Transverse colon (tissue), 3 donors: ENCODE results near the gene PIGS.

Experiments used
- CTCF ChIP-seq, 5 experiments: fragments of 200-600 bp in 3 of 5; fragments of 450-650 bp in 2 of 5; sonication (generic) in 3 of 5; IDR thresholded peaks; 1 replicate in 2 of 5; 2 replicates in 3 of 5; pipeline ENCODE4 v1.5.1; 2016 to 2017; ENCODE audit warnings: antibody characterized with exemption in 5 of 5, inconsistent platforms in 3 of 5, mild to moderate bottlenecking in 2 of 5, moderate library complexity in 1 of 5
- EP300 ChIP-seq: sonication (generic); formaldehyde crosslinking; IDR thresholded peaks from one replicate; pipeline ENCODE4 v1.6.1; 2017; ENCODE audit warnings: antibody characterized with exemption, low read depth
- POLR2A ChIP-seq: fragments of 450-650 bp; IDR thresholded peaks from one replicate; pipeline ENCODE4 v1.6.1; 2016; ENCODE audit warnings: antibody characterized with exemption, mild to moderate bottlenecking, moderate library complexity

- no peak for TF ChIP-seq EP300
- TF ChIP-seq POLR2A: no peak
- no peak for TF ChIP-seq CTCF (IDR thresholded peaks at IDR 0.05)
Observed at GRCh38 chr17:28547096-28547622, 24.2 kb downstream of the PIGS start.
